ENCODE data around the gene SRL. TPM values are rescaled to one million over a fixed set of nuclear protein-coding genes. Genes with fewer than 3 reads are reported as not detected.

The SRL gene
- total RNA-seq, 4 donors from 2014 or later: 0.35 to 1.7 (median 0.63) TPM

GRCh38 chr16:4152267-4152666 is 89.6 kb downstream of the SRL start:
- Histone ChIP-seq H3K27me3 (no peaks in the 10 kb centered on the region), H3K36me3 (no peaks in the 10 kb centered on the region), H3K27ac (no peak overlapping the region), H3K4me1 (no peaks in the 10 kb centered on the region), H3K9me3 (no peaks in the 10 kb centered on the region), H3K4me3 (no peak overlapping the region)
- TF ChIP-seq POLR2A (IDR thresholded peaks at IDR 0.05): no peak
- TF ChIP-seq CTCF (IDR thresholded peaks at IDR 0.05): no peak
- no peak for DNase-seq

GRCh38 chr16:4147236-4147635 is 94.6 kb downstream of the SRL start:
- Histone ChIP-seq H3K27me3 (no peaks in the 10 kb centered on the region), H3K9me3 (no peaks in the 10 kb centered on the region), H3K4me1 (no peaks in the 10 kb centered on the region), H3K36me3 (no peaks in the 10 kb centered on the region), H3K27ac (no peak overlapping the region), H3K4me3 (no peak overlapping the region)
- no peak for DNase-seq
- TF ChIP-seq POLR2A (IDR thresholded peaks at IDR 0.05) (no peak), CTCF (IDR thresholded peaks at IDR 0.05) (no peak)

- no peaks in the 10 kb centered on the region for H3K27me3 ChIP-seq
- no peaks in the 10 kb centered on the region for H3K36me3 ChIP-seq
- H3K4me1 ChIP-seq: no peaks in the 10 kb centered on the region
- H3K4me3 ChIP-seq: no peak overlapping the region
- no peak for TF ChIP-seq CTCF (IDR thresholded peaks at IDR 0.05)
- no peak for TF ChIP-seq POLR2A (IDR thresholded peaks at IDR 0.05)
- H3K27ac ChIP-seq: no peak overlapping the region
- no peak for DNase-seq
- no peaks in the 10 kb centered on the region for H3K9me3 ChIP-seq
These were observed 99.6 kb downstream of the SRL start for GRCh38 chr16:4142268-4142667.

GRCh38 chr16:4141604-4142003 is 100.3 kb downstream of the SRL start:
- Histone ChIP-seq H3K9me3 (no peaks in the 10 kb centered on the region), H3K4me1 (no peaks in the 10 kb centered on the region), H3K4me3 (no peak overlapping the region), H3K27ac (no peak overlapping the region), H3K36me3 (no peaks in the 10 kb centered on the region), H3K27me3 (no peaks in the 10 kb centered on the region)
- TF ChIP-seq CTCF (IDR thresholded peaks at IDR 0.05) (no peak), POLR2A (IDR thresholded peaks at IDR 0.05) (no peak)
- DNase-seq: no peak

- no peak overlapping the region for H3K27ac ChIP-seq
- no peak for TF ChIP-seq POLR2A (IDR thresholded peaks at IDR 0.05)
- no peak for TF ChIP-seq CTCF (IDR thresholded peaks at IDR 0.05)
- H3K4me3 ChIP-seq: no peak overlapping the region
- DNase-seq: no peak
- H3K9me3 ChIP-seq: no peaks in the 10 kb centered on the region
- H3K4me1 ChIP-seq: no peaks in the 10 kb centered on the region
- no peaks in the 10 kb centered on the region for H3K27me3 ChIP-seq
- no peaks in the 10 kb centered on the region for H3K36me3 ChIP-seq
These were observed 101.2 kb downstream of the SRL start for GRCh38 chr16:4140652-4141051.

GRCh38 chr16:4139968-4140367 is 101.9 kb downstream of the SRL start:
- Histone ChIP-seq H3K27me3 (no peaks in the 10 kb centered on the region), H3K4me3 (no peak overlapping the region), H3K27ac (no peak overlapping the region), H3K36me3 (no peaks in the 10 kb centered on the region), H3K9me3 (no peaks in the 10 kb centered on the region), H3K4me1 (no peaks in the 10 kb centered on the region)
- DNase-seq: no peak
- TF ChIP-seq CTCF (IDR thresholded peaks at IDR 0.05) (no peak), POLR2A (IDR thresholded peaks at IDR 0.05) (no peak)
